SK-MEL-5 (cell line): Measurements from ENCODE around the gene ROR1. TPM values are rescaled to one million over a fixed set of nuclear protein-coding genes. Genes with fewer than 3 reads are reported as not detected.

Experiments
- DNase-seq: peaks from one replicate; pipeline ENCODE4 v3.0.0-alpha.2; 2016; ENCODE audit warnings: low read depth, low spot score
- in situ Hi-C: cut with HindIII; loops from 2 replicates; pipeline ENCODE4 v1.10.0; 2016; ENCODE audit warnings: low sequenced_read_pairs, high pct_unique_total_duplicates, low pct_unique_long_range_greater_than_20kb
- total RNA-seq: library from RNA; depleted of rRNA; stranded (reverse); fragments of >200 nt; shearing (Covaris generic); gene quantifications from 2 replicates; pipeline ENCODE4 v1.2.3, GENCODE V29; 2014

The ROR1 gene
- total RNA-seq, 1 experiment from 2014 or later = 2.8 TPM

DNA sequence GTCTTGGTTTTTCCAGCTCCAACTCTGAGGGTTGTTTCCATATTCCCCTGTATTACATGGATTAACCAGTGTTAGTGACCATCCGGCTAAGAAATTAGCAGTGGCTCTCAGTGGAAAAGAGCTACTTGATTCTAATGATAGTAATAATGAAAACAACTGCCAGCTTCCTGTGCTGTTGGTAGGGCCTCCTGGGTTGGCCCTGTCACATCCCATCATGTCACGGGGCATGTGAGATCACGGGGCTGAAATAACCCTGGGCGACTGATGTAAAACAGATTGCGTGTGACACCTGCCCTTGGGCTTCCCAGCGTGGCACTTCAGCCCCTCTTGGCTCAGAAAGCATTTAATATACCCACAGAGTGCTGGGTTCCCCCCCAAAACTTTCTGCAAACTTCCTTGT lies 149.0 kb downstream of the ROR1 start:
- no peak for DNase-seq
- in situ Hi-C loops = no loop called here

DNA sequence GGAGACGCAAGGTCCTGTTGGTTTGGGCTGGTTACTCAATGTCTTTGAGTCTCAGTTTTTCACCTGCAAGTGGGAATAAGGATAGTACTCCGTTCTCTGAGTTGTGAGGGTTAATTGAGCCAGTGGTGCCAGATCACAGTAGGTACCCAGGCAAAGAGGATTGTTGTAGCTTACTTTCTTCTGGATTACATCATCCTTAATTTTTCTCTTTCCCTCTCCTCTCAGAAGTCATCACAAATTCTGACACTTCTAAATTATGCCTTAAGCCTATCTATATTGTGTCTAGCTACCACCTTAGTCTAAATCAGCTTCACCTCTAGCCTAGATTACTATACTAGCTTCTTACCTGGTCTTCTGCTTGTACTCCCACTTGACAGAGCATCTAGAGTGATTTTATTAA lies 149.5 kb downstream of the ROR1 start:
- in situ Hi-C loops = no loop called here
- DNase-seq = no peak

GRCh38 chr1:63924600-63924999 lies 150.8 kb downstream of the ROR1 start:
- in situ Hi-C loops = no loop called here
- DNase-seq = peak; percentile 15

DNA sequence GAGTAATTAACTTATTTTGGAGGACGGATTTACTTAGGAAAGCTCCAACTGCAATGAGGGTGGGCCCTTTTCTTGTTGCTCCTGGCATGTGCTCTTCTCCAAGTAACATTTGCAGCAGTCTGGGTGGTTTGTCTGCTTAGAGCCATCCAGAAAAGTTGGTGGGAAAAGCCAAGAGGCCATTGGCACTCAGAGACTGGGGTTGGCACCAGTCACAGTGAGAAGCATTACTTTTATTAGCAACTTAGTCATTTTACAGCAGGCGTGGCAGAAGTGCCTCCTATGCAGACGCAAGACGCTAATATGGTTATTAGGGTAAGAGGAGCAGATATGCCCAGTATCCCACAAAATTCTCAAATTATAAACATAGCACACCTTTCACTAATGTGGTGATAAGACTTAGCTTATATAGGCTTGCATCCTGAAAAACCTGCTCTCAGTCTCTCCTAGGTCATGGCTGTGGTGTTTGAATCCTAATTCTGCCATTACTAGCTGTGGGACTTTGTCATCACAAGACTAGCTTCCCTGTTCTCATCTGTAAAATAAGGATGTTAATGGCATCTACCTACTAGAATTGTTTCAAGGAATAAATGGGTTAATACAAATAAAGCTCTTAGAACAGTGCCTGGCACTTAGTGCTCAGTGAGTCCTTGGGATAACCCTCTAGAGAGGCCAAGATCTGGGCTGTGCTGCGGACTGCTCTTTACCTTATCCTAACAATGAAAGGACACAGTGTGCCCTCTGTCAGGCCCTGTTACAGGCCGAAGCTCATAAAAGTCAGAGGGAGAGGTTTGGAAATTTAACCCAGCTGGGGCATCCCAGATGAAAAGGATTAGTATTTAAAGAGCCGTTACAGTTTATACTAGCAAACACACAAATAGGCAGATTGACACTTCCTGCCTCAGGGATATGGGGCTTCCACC lies 154.6 kb downstream of the ROR1 start:
- peak; percentile 5 for DNase-seq
- in situ Hi-C loops = no loop called here

GRCh38 chr1:63929106-63929478 lies 155.3 kb downstream of the ROR1 start:
- in situ Hi-C loops = no loop called here
- no peak for DNase-seq

DNA sequence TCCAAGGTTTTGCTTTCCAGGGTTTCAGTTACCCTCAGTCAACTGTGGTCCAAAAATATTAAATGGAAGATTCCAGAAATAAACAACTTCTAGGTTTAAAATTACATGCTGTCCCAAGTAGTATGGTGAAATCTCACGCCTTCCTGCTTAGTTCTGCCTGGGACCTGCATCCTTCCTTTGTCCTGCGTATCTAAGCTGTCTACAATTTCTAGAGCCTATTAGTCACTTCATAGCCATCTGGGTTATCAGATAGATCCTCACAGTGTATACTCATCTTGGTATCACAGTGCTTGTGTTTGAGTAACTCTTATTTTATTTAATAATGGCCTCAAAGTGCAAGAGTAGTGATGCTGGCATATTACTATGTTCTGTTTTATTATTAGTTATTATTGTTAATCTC lies 157.7 kb downstream of the ROR1 start:
- DNase-seq = no peak
- in situ Hi-C loops = no loop called here

DNA sequence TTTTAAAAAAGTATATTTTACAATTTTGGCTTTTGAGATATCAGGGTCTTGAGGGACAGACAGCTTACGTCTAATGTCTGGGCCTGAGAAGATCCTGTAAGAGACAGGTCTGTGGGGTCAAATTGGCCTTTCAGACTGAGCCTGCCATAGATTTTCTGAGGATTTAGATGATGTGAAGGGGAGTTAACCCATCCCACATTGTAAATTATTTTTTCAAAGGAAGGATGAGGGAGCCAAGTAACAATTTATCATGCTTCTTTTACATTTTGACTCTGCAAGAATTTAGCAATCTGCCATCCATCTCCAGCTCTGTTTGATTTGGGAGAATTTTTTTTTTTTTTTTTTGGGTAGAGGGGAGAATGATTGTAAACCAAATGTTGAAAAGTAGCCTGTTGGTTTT lies 160.9 kb downstream of the ROR1 start:
- DNase-seq = no peak
- in situ Hi-C loops = no loop called here

DNA sequence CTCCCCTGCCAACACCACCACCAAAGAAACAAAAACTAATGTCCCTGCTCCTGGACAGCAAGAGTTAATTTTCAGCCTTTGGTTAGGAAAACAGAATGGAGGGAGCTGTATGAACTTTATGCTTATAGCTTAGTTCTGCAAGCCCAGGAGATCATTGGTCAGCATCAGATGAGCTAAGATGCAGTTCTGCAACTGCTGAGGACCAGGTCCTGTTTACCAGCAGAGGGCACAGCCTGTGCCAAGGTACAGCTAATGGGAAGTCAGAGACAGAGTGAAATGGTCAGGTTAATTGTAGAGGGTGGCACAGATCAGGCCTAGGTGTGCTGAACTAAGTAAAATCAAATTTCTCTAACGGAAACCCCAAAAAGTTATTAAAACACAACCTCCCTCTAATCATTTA lies 161.3 kb downstream of the ROR1 start:
- DNase-seq = peak; percentile 65
- in situ Hi-C loops = no loop called here

GRCh38 chr1:63935553-63935952 lies 161.7 kb downstream of the ROR1 start:
- no peak for DNase-seq
- in situ Hi-C loops = no loop called here

DNA sequence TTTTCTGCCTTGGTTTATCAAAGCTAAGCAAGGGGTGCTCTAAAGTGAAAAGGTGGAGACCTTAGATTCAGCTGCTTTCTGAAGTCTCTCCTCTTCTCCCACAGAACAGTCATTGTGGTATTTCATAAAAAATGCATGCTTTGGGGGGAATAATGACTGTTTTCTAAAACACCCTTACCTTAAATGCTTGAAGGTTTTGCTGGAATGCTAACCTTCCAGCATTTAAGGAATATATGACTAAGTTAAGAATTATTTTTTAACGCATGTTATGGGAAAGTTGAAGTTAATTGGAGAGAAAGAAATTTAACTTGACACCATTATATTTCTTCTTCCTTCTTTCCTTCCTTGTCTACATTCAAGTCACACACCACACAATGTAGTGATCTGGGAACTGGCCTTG lies 162.5 kb downstream of the ROR1 start:
- in situ Hi-C loops = no loop called here
- no peak for DNase-seq

DNA sequence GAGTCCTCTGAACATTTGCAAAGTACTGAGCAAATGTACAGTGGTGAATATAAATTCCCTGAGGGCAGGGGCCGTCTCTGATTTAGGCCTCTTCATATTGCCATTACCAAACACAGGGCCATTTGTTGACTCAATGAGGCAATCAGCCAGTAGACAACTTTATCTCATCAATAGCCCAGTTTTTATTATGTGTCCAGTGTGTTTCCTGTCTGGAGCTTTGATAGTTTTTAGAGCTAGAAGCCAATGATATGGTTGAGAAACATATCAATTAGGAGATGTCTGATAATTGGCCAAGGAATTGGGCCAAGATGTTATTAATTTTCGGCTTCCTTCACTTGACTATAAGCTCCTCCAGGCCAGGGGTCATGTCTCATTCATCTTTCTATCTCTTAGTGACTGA lies 163.0 kb downstream of the ROR1 start:
- in situ Hi-C loops = no loop called here
- DNase-seq = peak; percentile 5

GRCh38 chr1:63937461-63938022 lies 163.7 kb downstream of the ROR1 start:
- in situ Hi-C loops = no loop called here
- no peak for DNase-seq

- DNase-seq = no peak
- in situ Hi-C loops = no loop called here
Measured at GRCh38 chr1:63940440-63940839, 166.6 kb downstream of the ROR1 start.

- in situ Hi-C loops = no loop called here
- no peak for DNase-seq
Measured at GRCh38 chr1:63943393-63943792, 169.6 kb downstream of the ROR1 start.

GRCh38 chr1:63945943-63946342 lies 172.1 kb downstream of the ROR1 start:
- no peak for DNase-seq
- in situ Hi-C loops = no loop called here

DNA sequence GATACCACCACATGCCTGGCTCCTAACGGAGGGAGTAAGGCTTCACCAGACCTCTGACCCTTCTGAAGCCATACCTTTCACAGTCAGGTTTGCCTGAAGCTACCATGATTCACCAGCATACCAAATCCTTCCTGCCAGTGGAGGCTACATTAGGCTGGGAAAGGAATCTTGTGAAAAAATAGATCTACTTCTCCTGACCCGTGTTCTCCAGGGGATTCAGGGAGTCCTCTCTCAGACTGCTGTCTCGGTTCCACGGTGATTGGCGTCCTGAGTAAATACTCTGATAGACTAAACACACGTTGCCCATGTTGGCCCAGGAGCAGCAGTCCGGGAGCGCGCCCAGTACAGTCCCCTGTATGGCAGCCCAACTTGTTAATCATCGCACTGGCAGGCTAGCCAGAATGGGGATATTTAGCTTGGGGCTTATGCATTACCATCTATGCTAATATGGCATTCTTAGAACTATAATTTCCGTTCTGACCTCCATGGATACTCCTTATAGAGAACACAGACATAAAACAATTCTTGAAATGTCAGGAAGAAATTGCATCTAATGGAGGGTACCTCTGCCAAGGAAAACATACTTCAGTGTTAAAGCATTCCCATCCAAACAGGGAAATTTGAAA lies 173.2 kb downstream of the ROR1 start:
- in situ Hi-C loops = no loop called here
- no peak for DNase-seq

DNA sequence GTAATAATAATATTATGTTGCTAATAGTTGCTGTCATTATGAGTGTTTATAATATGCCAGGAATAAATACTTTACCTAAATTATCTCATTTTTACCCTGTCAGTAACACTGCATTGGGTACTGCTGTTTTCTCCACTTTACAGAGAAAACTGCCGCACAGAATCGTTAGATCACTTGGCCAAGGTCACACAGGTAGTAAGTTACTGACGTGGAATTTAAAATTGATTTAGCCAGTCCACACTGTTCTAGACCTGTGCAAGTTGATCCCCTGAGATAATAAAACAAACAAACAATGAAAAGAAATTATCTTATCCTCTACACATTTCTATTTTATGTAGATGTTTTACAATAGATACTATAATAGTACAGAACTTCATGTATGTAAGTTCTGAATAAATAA lies 174.1 kb downstream of the ROR1 start:
- in situ Hi-C loops = no loop called here
- no peak for DNase-seq

DNA sequence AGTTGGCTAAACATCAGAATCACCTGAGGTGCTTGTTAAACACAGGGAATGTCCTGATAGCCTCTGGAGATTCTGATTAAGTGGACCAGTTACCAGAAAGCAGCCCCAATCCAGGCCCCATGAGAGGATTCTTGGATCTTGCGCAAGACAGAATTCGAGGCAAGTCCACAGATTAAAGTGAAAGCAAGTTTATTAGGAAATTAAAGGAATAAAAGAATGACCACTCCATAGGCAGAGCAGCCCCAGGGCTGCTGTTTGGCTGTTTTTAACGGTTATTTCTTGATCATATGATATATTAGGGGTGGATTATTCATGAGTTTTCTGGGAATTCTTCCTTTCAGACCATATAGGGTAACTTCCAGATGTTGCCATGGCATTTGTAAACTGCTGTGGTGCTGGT lies 176.2 kb downstream of the ROR1 start:
- in situ Hi-C loops = no loop called here
- no peak for DNase-seq
